Measurements from ENCODE around the gene OSBPL5.

DNA sequence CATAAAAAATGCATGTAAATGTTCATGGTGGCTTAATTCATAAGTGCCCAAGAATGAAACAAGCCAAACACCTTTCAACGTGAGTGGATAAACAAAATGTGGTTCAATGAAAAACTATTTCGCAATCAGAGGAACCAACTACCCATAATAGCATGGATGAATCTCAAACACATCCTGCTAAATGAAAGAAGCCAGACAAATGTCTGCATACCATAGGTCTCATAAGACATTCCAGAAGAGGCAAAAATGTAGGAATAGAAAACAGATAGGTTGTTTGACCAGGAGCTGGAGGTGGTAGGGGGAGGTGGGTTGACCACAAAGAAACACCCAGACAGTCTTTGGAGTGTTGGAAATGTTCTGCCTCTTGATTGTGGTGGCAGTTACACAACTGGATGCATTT, 13.2 kb upstream of the OSBPL5 start:
- TF ChIP-seq, protein P1, sequence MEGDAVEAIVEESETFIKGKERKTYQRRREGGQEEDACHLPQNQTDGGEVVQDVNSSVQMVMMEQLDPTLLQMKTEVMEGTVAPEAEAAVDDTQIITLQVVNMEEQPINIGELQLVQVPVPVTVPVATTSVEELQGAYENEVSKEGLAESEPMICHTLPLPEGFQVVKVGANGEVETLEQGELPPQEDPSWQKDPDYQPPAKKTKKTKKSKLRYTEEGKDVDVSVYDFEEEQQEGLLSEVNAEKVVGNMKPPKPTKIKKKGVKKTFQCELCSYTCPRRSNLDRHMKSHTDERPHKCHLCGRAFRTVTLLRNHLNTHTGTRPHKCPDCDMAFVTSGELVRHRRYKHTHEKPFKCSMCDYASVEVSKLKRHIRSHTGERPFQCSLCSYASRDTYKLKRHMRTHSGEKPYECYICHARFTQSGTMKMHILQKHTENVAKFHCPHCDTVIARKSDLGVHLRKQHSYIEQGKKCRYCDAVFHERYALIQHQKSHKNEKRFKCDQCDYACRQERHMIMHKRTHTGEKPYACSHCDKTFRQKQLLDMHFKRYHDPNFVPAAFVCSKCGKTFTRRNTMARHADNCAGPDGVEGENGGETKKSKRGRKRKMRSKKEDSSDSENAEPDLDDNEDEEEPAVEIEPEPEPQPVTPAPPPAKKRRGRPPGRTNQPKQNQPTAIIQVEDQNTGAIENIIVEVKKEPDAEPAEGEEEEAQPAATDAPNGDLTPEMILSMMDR (IDR thresholded peaks at IDR 0.05), result no peak
- no peak for TF ChIP-seq POLR2A (IDR thresholded peaks at IDR 0.05)
